Esophagus muscularis mucosa (tissue), 4 donors: ENCODE data around the gene GPC6. TPM values are rescaled to one million over a fixed set of nuclear protein-coding genes. Genes with fewer than 3 reads are reported as not detected.

ENCODE experiments used
- DNase-seq: peaks from one replicate; pipeline ENCODE4 v3.0.0-alpha.2; 2017; ENCODE audit errors: extremely low spot score
- H3K27ac ChIP-seq, 4 donors: fragments of 200-600 bp; sonication (generic); replicated peaks in 1 of 4; 1 replicate in 3 of 4; 2 replicates in 1 of 4; pipeline ENCODE4 v1.5.1; 2016 to 2019; ENCODE audit warnings: mild to moderate bottlenecking in 1 of 4
- H3K27me3 ChIP-seq, 4 donors: fragments of 200-600 bp; sonication (generic); one replicate each; pipeline versions ENCODE4 v1.5.1 to v1.6.0; 2016 to 2019
- H3K36me3 ChIP-seq, 4 donors: fragments of 200-600 bp; sonication (generic); one replicate each; pipeline ENCODE4 v1.5.1; 2016 to 2019
- H3K4me1 ChIP-seq, 4 donors: fragments of 200-600 bp; sonication (generic); one replicate each; pipeline ENCODE4 v1.5.1; 2016 to 2019
- H3K4me3 ChIP-seq, 4 donors: fragments of 200-600 bp; sonication (generic); 1 replicate in 2 of 4; 2 replicates in 2 of 4; pipeline ENCODE4 v1.5.1; 2016 to 2019; ENCODE audit warnings: mild to moderate bottlenecking in 4 of 4, moderate library complexity in 1 of 4
- H3K9me3 ChIP-seq, 4 donors: fragments of 200-600 bp; sonication (generic); 1 replicate in 3 of 4; 2 replicates in 1 of 4; pipeline ENCODE4 v1.5.1; 2016 to 2019
- EP300 ChIP-seq: sonication (generic); formaldehyde crosslinking; IDR thresholded peaks from one replicate; pipeline ENCODE4 v1.6.1; 2017; ENCODE audit warnings: antibody characterized with exemption
- POLR2A ChIP-seq: fragments of 450-650 bp; IDR thresholded peaks from one replicate; pipeline ENCODE4 v1.6.1; 2017; ENCODE audit warnings: antibody characterized with exemption, moderate library complexity, mild to moderate bottlenecking, low read depth
- POLR2AphosphoS5 ChIP-seq, 2 donors: sonication (generic); formaldehyde crosslinking; IDR thresholded peaks; one replicate each; pipeline ENCODE4 v1.6.1; 2017; ENCODE audit warnings: antibody characterized with exemption in 2 of 2
- WGBS: methylation state at CpG from one replicate; pipeline ENCODE4 v1.1.5; 2018; 5-methylcytosine and 5-hydroxymethylcytosine counted together
- intact Hi-C: fragments of 100-400 bp; cut with DNase I; formaldehyde crosslinking; loops from one replicate; pipeline ENCODE4 v1.15.1; 2023
- total RNA-seq, 4 donors: library from RNA; depleted of rRNA; stranded (reverse); fragments of >200 nt; gene quantifications; one replicate each; pipeline versions ENCODE4 v1.1.0 to v1.2.1, GENCODE V29; 2016
- TF ChIP-seq, protein P1 (sequence below), 3 experiments: fragments of 200-600 bp in 2 of 3; fragments of 450-650 bp in 1 of 3; sonication (generic) in 2 of 3; IDR thresholded peaks; one replicate each; pipeline ENCODE4 v1.5.1; 2017 to 2019; ENCODE audit warnings: antibody characterized with exemption in 3 of 3, mild to moderate bottlenecking in 2 of 3, moderate library complexity in 1 of 3

GPC6 gene
- total RNA-seq, 4 donors from 2014 or later: 6.5 to 17.2 (median 13.5) TPM

DNA sequence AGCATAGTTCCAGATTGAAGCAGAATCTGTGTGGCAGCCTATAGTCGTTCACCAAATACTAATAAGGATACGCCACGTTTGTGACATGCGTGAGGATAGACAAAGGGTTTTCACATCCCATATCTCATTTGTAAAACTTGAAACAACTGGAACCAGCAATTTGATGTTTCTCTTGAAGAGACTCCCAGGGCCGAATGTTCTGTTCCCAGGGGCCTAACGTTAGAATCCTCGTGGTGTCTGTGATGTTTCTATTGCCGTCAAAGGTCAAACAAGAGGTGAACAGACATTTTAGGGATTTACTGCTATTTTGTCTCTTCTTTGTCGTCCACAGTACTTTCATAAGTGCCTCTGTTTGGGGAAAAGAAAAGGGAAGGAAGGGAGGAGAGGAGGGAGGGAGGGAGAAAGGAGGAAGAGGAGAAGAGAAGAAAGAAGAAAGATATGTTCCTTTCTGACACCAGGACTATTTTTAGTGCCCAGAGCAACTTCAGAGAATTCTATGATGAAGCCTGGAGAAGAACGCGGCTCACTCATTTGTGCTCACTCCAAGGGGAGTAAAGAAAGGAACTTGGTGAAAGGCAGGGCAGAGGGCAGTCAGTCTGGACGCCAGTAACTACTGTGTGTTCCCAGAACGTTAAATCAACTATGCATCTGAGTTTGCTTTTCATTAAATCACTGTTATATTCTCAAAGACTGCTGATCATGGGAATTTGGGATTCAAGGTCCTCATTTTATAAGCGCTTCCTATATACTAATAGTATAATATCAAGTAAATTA is 1098.3 kb downstream of the GPC6 start:
- TF ChIP-seq POLR2AphosphoS5 (IDR thresholded peaks at IDR 0.05) (no peak), POLR2A (no peak), EP300 (no peak)
- TF ChIP-seq, protein P1, sequence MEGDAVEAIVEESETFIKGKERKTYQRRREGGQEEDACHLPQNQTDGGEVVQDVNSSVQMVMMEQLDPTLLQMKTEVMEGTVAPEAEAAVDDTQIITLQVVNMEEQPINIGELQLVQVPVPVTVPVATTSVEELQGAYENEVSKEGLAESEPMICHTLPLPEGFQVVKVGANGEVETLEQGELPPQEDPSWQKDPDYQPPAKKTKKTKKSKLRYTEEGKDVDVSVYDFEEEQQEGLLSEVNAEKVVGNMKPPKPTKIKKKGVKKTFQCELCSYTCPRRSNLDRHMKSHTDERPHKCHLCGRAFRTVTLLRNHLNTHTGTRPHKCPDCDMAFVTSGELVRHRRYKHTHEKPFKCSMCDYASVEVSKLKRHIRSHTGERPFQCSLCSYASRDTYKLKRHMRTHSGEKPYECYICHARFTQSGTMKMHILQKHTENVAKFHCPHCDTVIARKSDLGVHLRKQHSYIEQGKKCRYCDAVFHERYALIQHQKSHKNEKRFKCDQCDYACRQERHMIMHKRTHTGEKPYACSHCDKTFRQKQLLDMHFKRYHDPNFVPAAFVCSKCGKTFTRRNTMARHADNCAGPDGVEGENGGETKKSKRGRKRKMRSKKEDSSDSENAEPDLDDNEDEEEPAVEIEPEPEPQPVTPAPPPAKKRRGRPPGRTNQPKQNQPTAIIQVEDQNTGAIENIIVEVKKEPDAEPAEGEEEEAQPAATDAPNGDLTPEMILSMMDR (IDR thresholded peaks at IDR 0.05): no peak
- Histone ChIP-seq H3K4me3 (no peak overlapping the region), H3K9me3 (no peaks in the 10 kb centered on the region), H3K27me3 (no peaks in the 10 kb centered on the region), H3K4me1 (peaks cover 1 to 15% (median 12%) of the 10 kb centered on the region in 4 donors), H3K36me3 (no peaks in the 10 kb centered on the region), H3K27ac (no peak overlapping the region)
- 84% methylated on average over 14 of the region's 14 CpGs for WGBS
- intact Hi-C loops: no loop called here
- DNase-seq: peak; percentile 62

DNA sequence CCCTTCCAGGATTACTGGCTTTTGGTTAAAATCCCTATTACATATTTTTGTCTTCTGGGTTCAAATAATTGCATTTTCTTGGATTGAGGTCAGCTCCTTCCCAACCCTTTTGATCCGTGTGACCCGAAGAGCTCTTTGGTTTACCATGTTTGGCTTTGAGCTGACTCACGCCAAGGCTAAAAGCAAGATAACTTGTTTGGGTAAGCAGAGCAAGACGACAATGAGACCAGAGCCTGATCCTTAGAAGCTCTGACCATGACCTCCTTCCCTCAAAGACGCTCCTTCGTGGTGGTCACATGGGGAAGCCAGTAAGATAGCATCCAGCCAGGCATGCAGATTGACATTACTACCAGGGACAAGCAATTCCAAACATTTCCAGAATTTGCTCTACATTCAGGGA is 1099.0 kb downstream of the GPC6 start:
- 94% methylated on average over 6 of the region's 6 CpGs for WGBS
- intact Hi-C loops: no loop called here
- no peak overlapping the region for H3K4me3 ChIP-seq
- DNase-seq: peak; percentile 29
- H3K9me3 ChIP-seq: no peaks in the 10 kb centered on the region
- TF ChIP-seq, protein P1 (IDR thresholded peaks at IDR 0.05): no peak
- no peak for TF ChIP-seq POLR2AphosphoS5 (IDR thresholded peaks at IDR 0.05)
- TF ChIP-seq POLR2A: no peak
- TF ChIP-seq EP300: no peak
- H3K27me3 ChIP-seq: no peaks in the 10 kb centered on the region
- no peaks in the 10 kb centered on the region for H3K36me3 ChIP-seq
- no peak overlapping the region for H3K27ac ChIP-seq
- H3K4me1 ChIP-seq: peaks cover 7 to 22% (median 19%) of the 10 kb centered on the region in 4 donors

DNA sequence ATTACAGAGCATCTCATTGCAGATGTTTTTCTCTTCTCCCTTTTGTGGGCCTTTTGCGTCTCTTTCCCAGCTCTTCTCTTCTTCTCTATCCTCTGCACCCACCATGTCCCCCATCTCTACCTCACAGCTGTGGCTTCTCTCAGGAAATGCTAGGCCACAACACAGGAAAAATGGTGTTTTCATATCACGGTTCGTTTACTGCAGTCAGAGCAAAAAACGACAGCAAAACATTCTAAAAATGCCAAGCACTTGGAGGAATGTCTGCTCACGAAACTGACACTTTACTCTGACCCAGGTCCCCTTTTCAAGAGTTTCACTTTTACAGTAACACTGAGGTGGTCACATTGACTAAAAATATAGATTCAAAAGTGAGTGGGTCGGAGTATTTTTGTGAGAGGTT is 1100.7 kb downstream of the GPC6 start:
- intact Hi-C loops: no loop called here
- Histone ChIP-seq H3K27ac (no peak overlapping the region), H3K36me3 (no peaks in the 10 kb centered on the region), H3K4me3 (no peak overlapping the region), H3K9me3 (no peaks in the 10 kb centered on the region), H3K27me3 (no peaks in the 10 kb centered on the region), H3K4me1 (peaks cover 7 to 29% (median 25%) of the 10 kb centered on the region in 4 donors)
- DNase-seq: no peak
- WGBS: 58% methylated on average over 6 of the region's 6 CpGs
- TF ChIP-seq, protein P1 (IDR thresholded peaks at IDR 0.05): no peak
- TF ChIP-seq EP300 (no peak), POLR2A (no peak), POLR2AphosphoS5 (IDR thresholded peaks at IDR 0.05) (no peak)

DNA sequence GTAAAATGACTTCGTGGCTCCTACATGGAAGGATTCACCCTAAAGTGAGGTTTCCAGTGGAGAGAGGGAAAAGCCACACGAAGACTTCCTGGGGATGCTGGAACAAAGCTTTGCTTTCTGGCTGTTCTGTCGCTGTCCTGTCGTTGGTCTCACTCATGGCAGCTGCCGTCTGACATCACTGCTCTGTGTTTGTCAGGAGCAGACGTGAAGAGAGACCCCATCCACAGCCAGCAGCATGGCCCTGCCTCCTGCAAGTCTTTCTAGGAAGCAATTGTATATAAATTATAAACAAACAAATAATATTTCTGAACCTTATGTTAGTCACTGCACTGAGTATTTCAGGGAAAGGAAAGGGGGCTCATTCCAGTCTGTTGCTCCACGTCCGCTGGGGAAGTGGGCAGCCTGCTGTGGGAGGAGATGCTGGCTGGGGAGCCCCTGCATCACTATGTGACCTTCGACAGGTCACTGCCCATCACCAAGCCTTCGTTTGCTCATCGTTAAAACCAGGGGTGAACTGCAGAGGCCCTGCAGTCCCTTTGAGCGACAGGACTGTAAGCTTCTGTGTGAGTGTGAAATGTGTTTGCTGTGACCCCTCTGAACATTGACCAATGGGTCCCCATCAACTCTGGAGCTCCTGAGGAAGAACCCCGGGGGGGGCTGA is 1101.9 kb downstream of the GPC6 start:
- no peak for TF ChIP-seq EP300
- no peak for TF ChIP-seq POLR2A
- TF ChIP-seq POLR2AphosphoS5 (IDR thresholded peaks at IDR 0.05): no peak
- TF ChIP-seq, protein P1 (IDR thresholded peaks at IDR 0.05): no peak
- intact Hi-C loops: no loop called here
- Histone ChIP-seq H3K27me3 (no peaks in the 10 kb centered on the region), H3K9me3 (no peaks in the 10 kb centered on the region), H3K4me1 (peaks cover 7 to 38% (median 30%) of the 10 kb centered on the region in 4 donors), H3K4me3 (no peak overlapping the region), H3K36me3 (no peaks in the 10 kb centered on the region), H3K27ac (peak overlapping the region in 3 of 4 donors; percentile 26 to 70 (median 34))
- DNase-seq: peak; percentile 64
- 88% methylated on average over 13 of the region's 13 CpGs for whole genome bisulfite sequencing
